GM12878 (cell line): ENCODE measurements around the gene RER1. TPM values are rescaled to one million over a fixed set of nuclear protein-coding genes. Genes with fewer than 3 reads are reported as not detected.

ENCODE experiments used
- ATAC-seq: fragments of 200-7000 bp; cut with Tn5 transposase; 3 replicates; pipeline ENCODE4 v1.9.1; 2020; ENCODE audit warnings: mild to moderate bottlenecking, moderate library complexity
- BruUV-seq: library from RNA; stranded (reverse); fragments of 400-500 nt; replicated peaks from 2 replicates; lab custom pipeline; 2021; lab: Mats Ljungman, UMichigan
- CTCF ChIA-PET: fragments of 300-600 bp; sonication (Branson Sonifier 250); formaldehyde crosslinking; extraction: SDS; loops from one replicate; lab custom pipeline; 2021; ENCODE audit warnings: inconsistent platforms; lab: Yijun Ruan, JAX
- POLR2A ChIA-PET: fragments of 350-600 bp; formaldehyde crosslinking; extraction: SDS; loops from one replicate; lab custom pipeline; 2021; ENCODE audit warnings: inconsistent platforms; lab: Charles Lee
- RAD21 ChIA-PET: fragments of 300-600 bp; sonication (Branson Sonifier 250); formaldehyde crosslinking; loops from one replicate; lab custom pipeline; 2023; ENCODE audit warnings: antibody characterized with exemption; ENCODE audit not compliant: unreplicated experiment; lab: Charles Lee
- SMC1A ChIA-PET: fragments of 300-600 bp; sonication (Branson Sonifier 250); formaldehyde crosslinking; loops from one replicate; lab custom pipeline; 2023; ENCODE audit not compliant: unreplicated experiment, uncharacterized antibody; lab: Charles Lee
- DNase-seq: peaks from one replicate; pipeline ENCODE4 v3.0.0-alpha.2; 2011; ENCODE audit warnings: low read depth, low spot score
- FAIRE-seq: peaks from 3 replicates; lab custom pipeline; 2011; peaks lifted over from hg19 to GRCh38; lab: Jason Lieb, UNC
- H2AFZ ChIP-seq: 2 replicates; pipeline ENCODE4 v1.6.0; 2011; ENCODE audit warnings: low read depth, low read length, control low read depth; ENCODE audit not compliant: control insufficient read depth
- H3K27ac ChIP-seq: 2 replicates; pipeline ENCODE4 v1.5.1; 2011; ENCODE audit warnings: control low read depth; ENCODE audit not compliant: control insufficient read depth, insufficient read depth
- H3K27me3 ChIP-seq, 2 experiments: replicated peaks in 1 of 2; 2 replicates each; pipeline versions ENCODE4 v1.6.0 to v1.6.1; 2011; ENCODE audit warnings: low read length in 1 of 2; ENCODE audit not compliant: control insufficient read depth in 2 of 2, insufficient read depth in 2 of 2
- H3K36me3 ChIP-seq, 2 experiments: 2 replicates each; pipeline ENCODE4 v1.5.1; 2011; ENCODE audit warnings: low read length in 1 of 2; ENCODE audit not compliant: control insufficient read depth in 2 of 2, insufficient read depth in 2 of 2
- H3K4me1 ChIP-seq: 2 replicates; pipeline ENCODE4 v1.6.1; 2011; ENCODE audit warnings: mild to moderate bottlenecking, low read length, moderate library complexity, mixed read lengths; ENCODE audit not compliant: control insufficient read depth, insufficient read depth
- H3K4me2 ChIP-seq: 2 replicates; pipeline ENCODE4 v1.6.0; 2011; ENCODE audit warnings: control low read depth; ENCODE audit not compliant: control insufficient read depth, insufficient read depth
- H3K4me3 ChIP-seq: fragments of 200-600 bp; sonication (generic); 2 replicates; pipeline ENCODE4 v1.5.1; 2016
- H3K79me2 ChIP-seq: 2 replicates; pipeline ENCODE4 v1.6.0; 2011; ENCODE audit warnings: low read length; ENCODE audit not compliant: control insufficient read depth, insufficient read depth
- H3K9ac ChIP-seq: 2 replicates; pipeline ENCODE4 v1.8.0; 2011; ENCODE audit warnings: low read length, control low read depth, mixed read lengths; ENCODE audit not compliant: control insufficient read depth, insufficient read depth
- H3K9me3 ChIP-seq: replicated peaks from 3 replicates; pipeline ENCODE4 v1.5.1; 2011; ENCODE audit warnings: mild to moderate bottlenecking, low read length; ENCODE audit not compliant: control insufficient read depth, insufficient read depth
- H4K20me1 ChIP-seq: 2 replicates; pipeline ENCODE4 v1.6.0; 2011; ENCODE audit not compliant: control insufficient read depth, insufficient read depth
- BCL11A ChIP-seq: IDR thresholded peaks from 2 replicates; pipeline ENCODE4 v1.6.1; 2011; ENCODE audit warnings: low read depth, low read length
- EGR1 ChIP-seq, 2 experiments: IDR thresholded peaks; 1 replicate in 1 of 2; 2 replicates in 1 of 2; pipeline ENCODE4 v1.6.1; 2011 to 2012; ENCODE audit warnings: low read depth in 2 of 2, low read length in 2 of 2, borderline replicate concordance in 1 of 2, mild to moderate bottlenecking in 1 of 2, moderate library complexity in 1 of 2
- GABPA ChIP-seq: IDR thresholded peaks from 2 replicates; pipeline ENCODE4 v1.6.1; 2014; ENCODE audit warnings: antibody characterized with exemption, low read depth, mild to moderate bottlenecking, inconsistent platforms
- KLF5 ChIP-seq: fragments of 450-650 bp; IDR thresholded peaks from 2 replicates; pipeline ENCODE4 v1.6.1; 2014; ENCODE audit warnings: mild to moderate bottlenecking; ENCODE audit not compliant: partially characterized antibody
- MEF2A ChIP-seq: IDR thresholded peaks from 2 replicates; pipeline ENCODE4 v1.6.1; 2011; ENCODE audit warnings: low read depth, mild to moderate bottlenecking, low read length, moderate library complexity; ENCODE audit not compliant: insufficient read depth
- RAD51 ChIP-seq: fragments of 450-650 bp; IDR thresholded peaks from 2 replicates; pipeline ENCODE4 v1.6.1; 2016; ENCODE audit warnings: moderate library complexity, mild to moderate bottlenecking, inconsistent platforms
- SP1 ChIP-seq: IDR thresholded peaks from one replicate; pipeline ENCODE4 v1.6.1; 2011; ENCODE audit warnings: low read depth, low read length
- SPI1 ChIP-seq: IDR thresholded peaks from 2 replicates; pipeline ENCODE4 v1.6.1; 2011; ENCODE audit warnings: low read depth, mild to moderate bottlenecking, low read length, moderate library complexity, borderline replicate concordance; ENCODE audit not compliant: insufficient read depth
- TAF1 ChIP-seq: IDR thresholded peaks from 2 replicates; pipeline ENCODE4 v1.6.1; 2011; ENCODE audit warnings: mild to moderate bottlenecking, low read depth, low read length, borderline replicate concordance
- TCF3 ChIP-seq: IDR thresholded peaks from 2 replicates; pipeline ENCODE4 v1.6.1; 2012; ENCODE audit warnings: low read depth, mild to moderate bottlenecking, low read length, borderline replicate concordance; ENCODE audit not compliant: insufficient read depth
- ZNF207 ChIP-seq: fragments of 450-650 bp; IDR thresholded peaks from 2 replicates; pipeline ENCODE4 v1.6.1; 2014; ENCODE audit warnings: antibody characterized with exemption, mild to moderate bottlenecking, borderline replicate concordance
- ZNF622 ChIP-seq: fragments of 450-650 bp; IDR thresholded peaks from 2 replicates; pipeline ENCODE4 v1.6.1; 2017; ENCODE audit warnings: mild to moderate bottlenecking, inconsistent platforms
- WGBS: methylation state at CpG from one replicate; pipeline ENCODE4 v1.1.6; 2016; ENCODE audit warnings: low lambda C conversion rate; ENCODE audit not compliant: insufficient replicate concordance, insufficient coverage; ENCODE audit errors: missing lambda C conversion rate; 5-methylcytosine and 5-hydroxymethylcytosine counted together
- in situ Hi-C: fragments of 300-500 bp; cut with MboI; formaldehyde crosslinking; loops from 9 replicates; pipeline ENCODE4 v1.14.3; 2018; ENCODE audit warnings: mixed read lengths
- intact Hi-C: fragments of 100-400 bp; cut with micrococcal nuclease; formaldehyde crosslinking; loops from one replicate; pipeline ENCODE4 v1.14.2; 2022; ENCODE audit not compliant: unreplicated experiment
- polyA plus RNA-seq, 11 experiments: library from polyadenylated mRNA; depleted of rRNA in 4 of 11; unstranded in 6 of 11; stranded (reverse) in 5 of 11; fragments of >200 nt; fragmentation: Nextera tagmentation in 4 of 11; fragmentation: Illumina TruSeq in 1 of 11; extraction: Ambion mirVana in 4 of 11; extraction: Trizol in 1 of 11; gene quantifications; 1 replicate in 1 of 11; 2 replicates in 10 of 11; pipeline versions ENCODE4 v1.2.1 to v1.2.3, GENCODE V29; 2011 to 2016; ENCODE audit warnings: inconsistent platforms in 2 of 11, missing spikeins in 2 of 11, low read depth in 1 of 11
- total RNA-seq, 4 experiments: library from RNA; depleted of rRNA in 3 of 4; stranded (reverse); fragments of >200 nt in 3 of 4; fragmentation: Illumina TruSeq in 1 of 4; extraction: Trizol in 1 of 4; gene quantifications; 2 replicates each; pipeline versions ENCODE4 v1.2.1 to v1.2.3, GENCODE V29; 2013 to 2021
- TF ChIP-seq, protein P1 (sequence below): fragments of 450-650 bp; IDR thresholded peaks from 2 replicates; pipeline ENCODE4 v1.6.1; 2018; ENCODE audit warnings: borderline replicate concordance, mild to moderate bottlenecking; ENCODE audit not compliant: partially characterized antibody
- TF ChIP-seq, protein P2 (sequence below): fragments of 450-650 bp; IDR thresholded peaks from 2 replicates; pipeline ENCODE4 v1.6.1; 2017; ENCODE audit warnings: mild to moderate bottlenecking, moderate library complexity

RER1 gene
- total and polyA plus RNA-seq, 10 of the 15 experiments (the other 5 are each of a cell fraction or from before 2014, with no cell fraction given): 29.2 to 274 (median 136) TPM

DNA sequence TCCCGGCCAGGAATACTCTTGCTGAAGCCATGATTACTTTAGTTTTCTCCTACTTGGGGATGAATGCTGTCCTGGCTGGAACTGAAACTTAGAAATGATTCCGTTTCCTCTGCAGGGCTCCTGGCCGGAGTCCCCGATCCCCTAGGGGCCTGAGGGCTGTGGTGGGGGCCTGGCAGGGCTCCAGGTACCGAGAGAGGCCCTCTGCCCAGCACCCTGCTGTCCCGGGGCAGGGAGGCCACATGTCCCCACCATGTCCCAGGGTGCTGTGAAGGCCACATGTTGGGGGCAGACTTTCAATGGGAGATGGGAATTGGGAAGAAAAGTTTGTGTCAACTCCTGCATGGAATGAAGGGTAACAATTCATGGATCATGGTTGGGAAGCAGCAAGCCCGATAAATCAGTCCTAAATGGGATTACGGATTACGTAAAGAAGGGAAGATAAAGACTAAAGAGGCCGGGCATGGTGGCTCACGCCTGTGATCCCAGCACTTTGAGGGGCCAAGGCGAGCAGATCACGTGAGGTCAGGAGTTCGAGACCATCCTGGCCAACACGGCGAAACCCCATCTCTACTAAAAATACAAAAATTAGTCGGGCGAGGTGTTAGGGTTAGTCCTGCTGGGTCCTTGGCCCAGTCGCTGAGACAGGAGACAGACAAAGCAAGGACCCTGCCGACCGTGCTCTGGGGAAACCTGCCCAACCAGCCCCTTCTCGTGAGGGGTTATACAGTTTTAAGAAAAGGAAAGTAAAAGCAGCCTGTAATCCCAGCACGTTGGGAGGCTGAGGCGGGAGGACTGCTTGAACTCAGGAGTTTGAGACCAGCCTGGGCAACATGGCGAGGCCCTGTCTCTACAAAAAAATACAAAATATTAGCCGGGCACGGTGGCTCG lies 37.8 kb upstream of the RER1 start:
- H3K9ac ChIP-seq: no peak overlapping the region
- CTCF ChIA-PET: no interaction called here
- no TSS peak for BruUV-seq

More for the DNA sequence above, 37.8 kb upstream of the RER1 start:
- no peak overlapping the region for H2AFZ ChIP-seq
- DNase-seq: no peak
- no peak for FAIRE-seq
- ATAC-seq: no peak
- H3K27ac ChIP-seq: no peak overlapping the region
- POLR2A ChIA-PET: no interaction called here
- H3K27me3 ChIP-seq: no peaks in the 10 kb centered on the region
- no peak overlapping the region for H3K4me2 ChIP-seq
- no peak for TF ChIP-seq ZNF207
- TF ChIP-seq, protein P1, sequence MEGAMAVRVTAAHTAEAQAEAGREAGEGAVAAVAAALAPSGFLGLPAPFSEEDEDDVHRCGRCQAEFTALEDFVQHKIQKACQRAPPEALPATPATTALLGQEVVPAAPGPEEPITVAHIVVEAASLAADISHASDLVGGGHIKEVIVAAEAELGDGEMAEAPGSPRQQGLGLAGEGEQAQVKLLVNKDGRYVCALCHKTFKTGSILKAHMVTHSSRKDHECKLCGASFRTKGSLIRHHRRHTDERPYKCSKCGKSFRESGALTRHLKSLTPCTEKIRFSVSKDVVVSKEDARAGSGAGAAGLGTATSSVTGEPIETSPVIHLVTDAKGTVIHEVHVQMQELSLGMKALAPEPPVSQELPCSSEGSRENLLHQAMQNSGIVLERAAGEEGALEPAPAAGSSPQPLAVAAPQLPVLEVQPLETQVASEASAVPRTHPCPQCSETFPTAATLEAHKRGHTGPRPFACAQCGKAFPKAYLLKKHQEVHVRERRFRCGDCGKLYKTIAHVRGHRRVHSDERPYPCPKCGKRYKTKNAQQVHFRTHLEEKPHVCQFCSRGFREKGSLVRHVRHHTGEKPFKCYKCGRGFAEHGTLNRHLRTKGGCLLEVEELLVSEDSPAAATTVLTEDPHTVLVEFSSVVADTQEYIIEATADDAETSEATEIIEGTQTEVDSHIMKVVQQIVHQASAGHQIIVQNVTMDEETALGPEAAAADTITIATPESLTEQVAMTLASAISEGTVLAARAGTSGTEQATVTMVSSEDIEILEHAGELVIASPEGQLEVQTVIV: no peak
- TF ChIP-seq GABPA: no peak
- TF ChIP-seq, protein P2, sequence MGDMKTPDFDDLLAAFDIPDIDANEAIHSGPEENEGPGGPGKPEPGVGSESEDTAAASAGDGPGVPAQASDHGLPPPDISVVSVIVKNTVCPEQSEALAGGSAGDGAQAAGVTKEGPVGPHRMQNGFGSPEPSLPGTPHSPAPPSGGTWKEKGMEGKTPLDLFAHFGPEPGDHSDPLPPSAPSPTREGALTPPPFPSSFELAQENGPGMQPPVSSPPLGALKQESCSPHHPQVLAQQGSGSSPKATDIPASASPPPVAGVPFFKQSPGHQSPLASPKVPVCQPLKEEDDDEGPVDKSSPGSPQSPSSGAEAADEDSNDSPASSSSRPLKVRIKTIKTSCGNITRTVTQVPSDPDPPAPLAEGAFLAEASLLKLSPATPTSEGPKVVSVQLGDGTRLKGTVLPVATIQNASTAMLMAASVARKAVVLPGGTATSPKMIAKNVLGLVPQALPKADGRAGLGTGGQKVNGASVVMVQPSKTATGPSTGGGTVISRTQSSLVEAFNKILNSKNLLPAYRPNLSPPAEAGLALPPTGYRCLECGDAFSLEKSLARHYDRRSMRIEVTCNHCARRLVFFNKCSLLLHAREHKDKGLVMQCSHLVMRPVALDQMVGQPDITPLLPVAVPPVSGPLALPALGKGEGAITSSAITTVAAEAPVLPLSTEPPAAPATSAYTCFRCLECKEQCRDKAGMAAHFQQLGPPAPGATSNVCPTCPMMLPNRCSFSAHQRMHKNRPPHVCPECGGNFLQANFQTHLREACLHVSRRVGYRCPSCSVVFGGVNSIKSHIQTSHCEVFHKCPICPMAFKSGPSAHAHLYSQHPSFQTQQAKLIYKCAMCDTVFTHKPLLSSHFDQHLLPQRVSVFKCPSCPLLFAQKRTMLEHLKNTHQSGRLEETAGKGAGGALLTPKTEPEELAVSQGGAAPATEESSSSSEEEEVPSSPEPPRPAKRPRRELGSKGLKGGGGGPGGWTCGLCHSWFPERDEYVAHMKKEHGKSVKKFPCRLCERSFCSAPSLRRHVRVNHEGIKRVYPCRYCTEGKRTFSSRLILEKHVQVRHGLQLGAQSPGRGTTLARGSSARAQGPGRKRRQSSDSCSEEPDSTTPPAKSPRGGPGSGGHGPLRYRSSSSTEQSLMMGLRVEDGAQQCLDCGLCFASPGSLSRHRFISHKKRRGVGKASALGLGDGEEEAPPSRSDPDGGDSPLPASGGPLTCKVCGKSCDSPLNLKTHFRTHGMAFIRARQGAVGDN: no peak
- no peak for TF ChIP-seq TAF1
- no peak for TF ChIP-seq ZNF622
- no peak for TF ChIP-seq KLF5
- TF ChIP-seq TCF3: no peak
- no peak for TF ChIP-seq SP1
- no peak for TF ChIP-seq SPI1
- no peak for TF ChIP-seq RAD51
- no peak for TF ChIP-seq MEF2A
- TF ChIP-seq EGR1 (IDR thresholded peaks at IDR 0.05; ENCODE audit: borderline replicate concordance in 1 of 2, low read depth in 2 of 2, low read length in 2 of 2): no peak
- no peak for TF ChIP-seq BCL11A
- no peaks in the 10 kb centered on the region for H3K79me2 ChIP-seq
- in situ Hi-C loops (no loop called here), intact Hi-C loops (no loop called here)
- no peak overlapping the region for H3K4me3 ChIP-seq
- H3K36me3 ChIP-seq: no peaks in the 10 kb centered on the region
- SMC1A ChIA-PET: no interaction called here
- H4K20me1 ChIP-seq: no peaks in the 10 kb centered on the region
- RAD21 ChIA-PET: no interaction called here
- WGBS: 43% methylated on average over 28 of the region's 28 CpGs
- no peaks in the 10 kb centered on the region for H3K4me1 ChIP-seq
- H3K9me3 ChIP-seq: no peaks in the 10 kb centered on the region
